Body of pancreas (tissue), 4 donors: ENCODE results near the gene NKAIN4.

Experiments
- POLR2A ChIP-seq, 3 donors: fragments of 450-650 bp; IDR thresholded peaks; one replicate each; pipeline ENCODE4 v1.6.1; 2016; ENCODE audit warnings: antibody characterized with exemption in 3 of 3, mild to moderate bottlenecking in 2 of 3
- TF ChIP-seq, protein P1 (sequence below), 7 experiments: fragments of 450-650 bp in 4 of 7; fragments of 200-600 bp in 3 of 7; sonication (generic) in 3 of 7; IDR thresholded peaks; one replicate each; pipeline ENCODE4 v1.5.1; 2016 to 2019; ENCODE audit warnings: antibody characterized with exemption in 7 of 7

DNA sequence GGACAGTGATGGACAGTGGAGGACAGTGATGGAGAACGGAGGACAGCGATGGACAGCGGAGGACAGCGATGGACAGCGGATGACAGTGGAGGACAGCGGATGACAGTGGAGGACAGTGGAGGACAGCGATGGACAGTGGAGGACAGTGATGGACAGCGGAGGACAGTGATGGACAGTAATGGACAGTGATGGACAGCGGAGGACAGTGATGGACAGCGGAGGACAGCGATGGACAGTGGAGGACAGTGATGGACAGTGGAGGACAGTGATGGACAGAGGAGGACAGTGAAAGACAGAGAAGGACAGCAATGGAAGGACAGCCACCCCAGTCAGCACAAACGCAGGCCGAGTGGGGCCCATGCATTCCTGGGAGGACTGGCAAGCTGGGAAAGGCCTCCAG lies 3.4 kb upstream of the NKAIN4 start:
- TF ChIP-seq, protein P1, sequence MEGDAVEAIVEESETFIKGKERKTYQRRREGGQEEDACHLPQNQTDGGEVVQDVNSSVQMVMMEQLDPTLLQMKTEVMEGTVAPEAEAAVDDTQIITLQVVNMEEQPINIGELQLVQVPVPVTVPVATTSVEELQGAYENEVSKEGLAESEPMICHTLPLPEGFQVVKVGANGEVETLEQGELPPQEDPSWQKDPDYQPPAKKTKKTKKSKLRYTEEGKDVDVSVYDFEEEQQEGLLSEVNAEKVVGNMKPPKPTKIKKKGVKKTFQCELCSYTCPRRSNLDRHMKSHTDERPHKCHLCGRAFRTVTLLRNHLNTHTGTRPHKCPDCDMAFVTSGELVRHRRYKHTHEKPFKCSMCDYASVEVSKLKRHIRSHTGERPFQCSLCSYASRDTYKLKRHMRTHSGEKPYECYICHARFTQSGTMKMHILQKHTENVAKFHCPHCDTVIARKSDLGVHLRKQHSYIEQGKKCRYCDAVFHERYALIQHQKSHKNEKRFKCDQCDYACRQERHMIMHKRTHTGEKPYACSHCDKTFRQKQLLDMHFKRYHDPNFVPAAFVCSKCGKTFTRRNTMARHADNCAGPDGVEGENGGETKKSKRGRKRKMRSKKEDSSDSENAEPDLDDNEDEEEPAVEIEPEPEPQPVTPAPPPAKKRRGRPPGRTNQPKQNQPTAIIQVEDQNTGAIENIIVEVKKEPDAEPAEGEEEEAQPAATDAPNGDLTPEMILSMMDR (IDR thresholded peaks at IDR 0.05): no peak
- no peak for TF ChIP-seq POLR2A (IDR thresholded peaks at IDR 0.05)
